OCI-LY1 (cell line): Measurements from ENCODE around the gene PFN3.

Experiments used
- H2AFZ ChIP-seq: fragments of 200-600 bp; sonication (generic), shearing (Covaris generic); 2 replicates; pipeline ENCODE4 v1.6.0; 2014; ENCODE audit warnings: antibody characterized with exemption, mild to moderate bottlenecking, low read length
- H3F3A ChIP-seq: fragments of 200-600 bp; sonication (generic), shearing (Covaris generic); 2 replicates; pipeline ENCODE4 v1.6.0; 2014; ENCODE audit warnings: mild to moderate bottlenecking, antibody characterized with exemption, low read length, moderate library complexity; ENCODE audit not compliant: insufficient read depth
- H3K27ac ChIP-seq: fragments of 200-600 bp; sonication (generic); 2 replicates; pipeline ENCODE4 v1.5.1; 2014; ENCODE audit warnings: low read length, mixed run types, mild to moderate bottlenecking, low read depth; ENCODE audit not compliant: poor library complexity, severe bottlenecking
- H3K27me3 ChIP-seq: fragments of 200-600 bp; sonication (generic); 2 replicates; pipeline ENCODE4 v1.6.0; 2014; ENCODE audit warnings: antibody characterized with exemption, mild to moderate bottlenecking, low read length, moderate library complexity; ENCODE audit not compliant: insufficient read depth
- H3K36me3 ChIP-seq: fragments of 200-600 bp; sonication (generic); 2 replicates; pipeline ENCODE4 v1.6.1; 2014; ENCODE audit warnings: mild to moderate bottlenecking, antibody characterized with exemption, low read length, moderate library complexity, mixed read lengths; ENCODE audit not compliant: insufficient read depth
- H3K4me1 ChIP-seq: fragments of 200-600 bp; sonication (generic); 2 replicates; pipeline ENCODE4 v1.5.1; 2014; ENCODE audit warnings: mild to moderate bottlenecking, low read length, moderate library complexity; ENCODE audit not compliant: insufficient read depth, severe bottlenecking
- H3K4me2 ChIP-seq: fragments of 200-600 bp; sonication (generic), shearing (Covaris generic); 2 replicates; pipeline ENCODE4 v1.6.1; 2014; ENCODE audit warnings: low read length
- H3K4me3 ChIP-seq: fragments of 200-600 bp; sonication (generic); 2 replicates; pipeline ENCODE4 v1.5.1; 2014; ENCODE audit warnings: low read length, low read depth, mild to moderate bottlenecking, mixed read lengths; ENCODE audit not compliant: poor library complexity, severe bottlenecking
- H3K79me2 ChIP-seq: fragments of 200-600 bp; shearing (Covaris generic); 2 replicates; pipeline ENCODE4 v1.6.1; 2016; ENCODE audit warnings: mixed run types, low read length, mixed read lengths; ENCODE audit not compliant: insufficient read depth
- H3K9ac ChIP-seq: fragments of 200-600 bp; sonication (generic), shearing (Covaris generic); 2 replicates; pipeline ENCODE4 v1.6.1; 2014; ENCODE audit warnings: mild to moderate bottlenecking, low read length, mixed read lengths
- H3K9me2 ChIP-seq: fragments of 200-600 bp; sonication (generic), shearing (Covaris generic); 2 replicates; pipeline ENCODE4 v1.6.1; 2014; ENCODE audit warnings: low read depth, mild to moderate bottlenecking, low read length, mixed read lengths
- H3K9me3 ChIP-seq: fragments of 200-600 bp; shearing (Covaris generic); 2 replicates; pipeline ENCODE4 v1.6.1; 2014; ENCODE audit warnings: low read length, mixed read lengths
- H4K20me1 ChIP-seq: fragments of 200-600 bp; sonication (generic), shearing (Covaris generic); 2 replicates; pipeline ENCODE4 v1.6.0; 2016; ENCODE audit warnings: mild to moderate bottlenecking, low read length; ENCODE audit not compliant: insufficient read depth
- CTCF ChIP-seq: fragments of 200-600 bp; sonication (generic), shearing (Covaris generic); IDR thresholded peaks from 2 replicates; pipeline ENCODE4 v1.5.1; 2017; ENCODE audit warnings: mild to moderate bottlenecking, antibody characterized with exemption, low read length, moderate library complexity, mixed read lengths
- EZH2 ChIP-seq: fragments of 200-600 bp; sonication (generic), shearing (Covaris generic); IDR thresholded peaks from 2 replicates; pipeline ENCODE4 v1.8.0; 2017; ENCODE audit warnings: borderline replicate concordance, mixed run types, mild to moderate bottlenecking, antibody characterized with exemption, low read length, moderate library complexity, mixed read lengths

The PFN3 gene

GRCh38 chr5:177414481-177414880, 14.0 kb upstream of the PFN3 start:
- Histone ChIP-seq H3K4me2 (no peak overlapping the region), H2AFZ (no peak overlapping the region), H3K9me3 (no peaks in the 10 kb centered on the region), H3K79me2 (no peaks in the 10 kb centered on the region), H4K20me1 (no peaks in the 10 kb centered on the region), H3K27me3 (peaks cover 6% of the 10 kb centered on the region; the same call in 1 of the 2 replicates), H3F3A (no peaks in the 10 kb centered on the region), H3K36me3 (no peaks in the 10 kb centered on the region), H3K9ac (no peak overlapping the region), H3K4me1 (no peaks in the 10 kb centered on the region), H3K9me2 (no peaks in the 10 kb centered on the region), H3K27ac (no peak overlapping the region), H3K4me3 (no peak overlapping the region)
- TF ChIP-seq EZH2 (no peak), CTCF (no peak)

GRCh38 chr5:177412603-177413233, 12.3 kb upstream of the PFN3 start:
- H3K9me2 ChIP-seq, result no peaks in the 10 kb centered on the region
- no peak overlapping the region for H3K27ac ChIP-seq
- H2AFZ ChIP-seq, result no peak overlapping the region
- no peaks in the 10 kb centered on the region for H3K36me3 ChIP-seq
- no peak overlapping the region for H3K4me3 ChIP-seq
- H3K79me2 ChIP-seq, result no peaks in the 10 kb centered on the region
- no peaks in the 10 kb centered on the region for H3F3A ChIP-seq
- no peak for TF ChIP-seq CTCF
- TF ChIP-seq EZH2, result no peak
- peaks cover 6% of the 10 kb centered on the region; the same call in 1 of the 2 replicates for H3K27me3 ChIP-seq
- H3K4me2 ChIP-seq, result no peak overlapping the region; the same call in 1 of the 2 replicates
- H3K4me1 ChIP-seq, result no peaks in the 10 kb centered on the region
- H4K20me1 ChIP-seq, result no peaks in the 10 kb centered on the region
- no peaks in the 10 kb centered on the region for H3K9me3 ChIP-seq
- H3K9ac ChIP-seq, result no peak overlapping the region

GRCh38 chr5:177410575-177410974, 10.1 kb upstream of the PFN3 start:
- H3K27me3 ChIP-seq, result peaks cover 11% of the 10 kb centered on the region; the same call in 1 of the 2 replicates

More at GRCh38 chr5:177410575-177410974, 10.1 kb upstream of the PFN3 start:
- no peak overlapping the region for H3K4me3 ChIP-seq
- H3K4me1 ChIP-seq, result peaks cover 3% of the 10 kb centered on the region
- TF ChIP-seq EZH2, result no peak
- no peak for TF ChIP-seq CTCF
- H4K20me1 ChIP-seq, result no peaks in the 10 kb centered on the region
- no peaks in the 10 kb centered on the region for H3K36me3 ChIP-seq
- no peaks in the 10 kb centered on the region for H3K9me3 ChIP-seq
- H3K4me2 ChIP-seq, result no peak overlapping the region
- H3K79me2 ChIP-seq, result no peaks in the 10 kb centered on the region
- H3F3A ChIP-seq, result 0 out of 2 replicates have a peak, but pooled peaks cover 4% of the 10 kb centered on the region
- H3K27ac ChIP-seq, result no peak overlapping the region
- no peak overlapping the region for H2AFZ ChIP-seq
- H3K9me2 ChIP-seq, result no peaks in the 10 kb centered on the region
- H3K9ac ChIP-seq, result no peak overlapping the region
